ENCODE measurements around the gene CLCN7.
A peak's percentile ranks its signal among the peaks of the same experiment; 100 is the strongest.

CLCN7 gene

DNA sequence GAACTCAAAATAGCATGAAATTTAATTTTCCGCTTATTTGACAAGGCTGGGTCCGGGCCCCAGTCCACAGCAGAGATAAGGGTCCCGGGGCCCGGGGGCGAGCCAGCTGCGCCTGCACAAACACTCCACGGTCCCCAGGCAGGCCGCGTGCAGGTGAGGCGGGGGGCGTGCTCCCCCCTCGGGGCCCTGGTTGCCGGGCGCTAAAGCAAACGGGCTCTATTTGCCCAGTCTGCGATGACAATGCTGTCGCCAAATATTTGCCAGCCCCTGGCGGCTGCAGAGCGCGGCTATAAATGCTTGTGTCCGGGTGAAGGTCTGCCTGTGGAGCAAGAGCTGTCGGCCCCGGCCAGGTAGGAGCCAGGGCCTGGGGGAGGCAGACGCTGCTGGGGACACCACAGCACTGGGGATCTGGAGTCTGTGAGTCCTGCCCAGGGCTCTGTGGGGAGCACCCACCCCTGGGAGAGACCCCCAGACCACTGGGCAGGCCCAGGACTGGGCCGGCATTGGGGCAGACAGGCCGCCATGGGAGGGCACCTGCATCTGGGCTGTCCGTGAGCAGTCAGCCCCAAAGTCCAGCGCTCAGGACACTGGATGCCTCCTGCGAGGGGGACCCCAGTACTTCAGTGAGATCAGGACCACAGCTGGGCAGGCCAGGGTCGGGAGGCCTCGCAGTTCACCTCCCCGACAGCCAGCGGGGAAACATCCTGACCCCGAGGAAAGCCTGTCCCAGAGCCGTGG is 43.9 kb downstream of the CLCN7 start, which contains the start of gene PERCC1:
PERCC1 (plus strand) TSS at position 320 of the 738 bp plus-strand sequence. CDS start 1,516 bp downstream, outside the sequence.
- no peak for DNase-seq (ENCODE audit: low spot score)

DNA sequence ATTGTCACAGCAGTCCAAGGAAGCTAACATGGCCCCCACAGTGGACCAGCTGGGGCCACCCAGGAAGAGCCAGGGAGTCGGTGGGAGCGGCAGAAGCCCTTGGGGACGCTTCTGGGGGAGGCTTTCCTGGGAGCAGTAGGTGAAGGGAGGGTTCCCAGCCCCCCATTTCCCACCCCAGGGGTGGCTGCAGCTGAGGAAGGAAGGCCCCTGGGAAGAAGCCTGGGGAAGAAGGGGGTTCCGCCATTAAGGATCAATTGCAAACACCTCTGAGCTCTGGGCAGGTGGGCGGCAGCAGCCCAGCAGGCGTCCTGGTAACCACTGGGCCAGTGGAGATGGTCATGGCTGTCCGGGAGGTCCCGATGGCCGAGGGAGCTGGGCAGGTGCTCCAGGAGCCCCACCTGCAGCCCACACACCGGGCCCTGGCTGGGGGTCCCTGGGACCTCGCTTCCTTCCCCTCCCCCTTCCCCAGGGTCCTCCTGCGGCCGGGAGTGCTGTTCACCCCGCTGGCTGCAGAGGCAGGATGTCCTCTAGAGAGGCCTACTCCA is 44.5 kb downstream of the CLCN7 start:
- DNase-seq (ENCODE audit: low spot score) = no peak

DNA sequence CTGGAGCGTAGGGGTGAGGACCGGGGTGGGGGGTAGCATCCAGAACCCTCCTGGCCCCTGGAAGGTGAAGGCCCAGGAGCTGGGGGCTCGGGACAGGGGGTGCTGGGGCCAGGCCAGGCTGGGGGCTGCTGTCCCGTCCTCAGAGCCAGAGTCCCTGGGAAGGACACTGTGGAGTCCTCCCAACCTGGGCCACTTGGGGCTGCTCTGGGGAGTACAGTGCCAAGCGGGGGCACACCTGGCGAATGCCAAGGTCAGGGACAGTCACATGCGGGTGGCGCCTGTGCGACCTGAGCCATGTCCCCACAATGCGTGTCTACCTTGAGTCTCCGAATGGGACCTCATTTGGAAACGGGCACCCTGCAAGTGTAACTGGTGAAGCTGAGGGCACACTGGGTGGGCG is 45.2 kb downstream of the CLCN7 start:
- no peak for DNase-seq (ENCODE audit: low spot score)

DNA sequence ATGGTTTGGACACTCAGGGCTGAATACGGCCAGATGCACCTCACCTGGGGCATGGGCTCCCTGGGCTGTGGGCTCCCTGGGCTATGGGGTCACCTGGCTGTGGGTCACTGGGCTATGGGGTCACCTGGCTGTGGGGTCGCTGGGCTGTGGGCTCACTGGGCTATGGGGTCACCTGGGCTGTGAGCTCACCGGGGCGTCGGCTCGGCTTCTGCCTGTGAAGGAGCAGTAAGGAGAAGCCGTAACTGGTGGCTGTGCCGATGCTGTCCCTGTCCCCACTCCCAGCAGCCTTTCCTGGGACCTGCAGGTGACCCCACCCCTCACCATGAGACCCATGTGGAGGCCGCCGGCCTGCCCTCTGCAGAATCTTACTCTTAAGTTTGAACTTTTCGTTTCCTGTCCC is 45.8 kb downstream of the CLCN7 start:
- DNase-seq (ENCODE audit: low spot score) = no peak

DNA sequence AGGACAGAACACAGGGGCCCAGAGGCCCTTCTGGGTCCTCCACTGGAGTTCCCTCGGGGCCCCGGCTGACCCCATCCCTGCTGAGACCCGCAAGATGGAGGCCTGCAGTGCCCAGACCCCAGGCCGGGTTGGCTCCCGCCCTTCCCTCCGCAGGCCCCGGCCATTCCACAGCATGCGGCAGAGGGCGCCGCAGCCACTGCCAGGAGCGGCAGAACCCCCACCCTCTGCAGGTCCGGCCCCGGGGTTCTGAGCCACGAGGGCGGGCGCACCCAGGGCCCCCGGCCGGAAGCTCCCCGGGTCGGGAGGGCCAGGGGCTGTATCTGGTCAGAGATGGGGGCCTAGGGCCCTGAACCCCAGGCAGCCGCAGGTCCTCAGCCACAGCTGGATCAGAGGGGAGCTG is 46.3 kb downstream of the CLCN7 start:
- DNase-seq (ENCODE audit: low spot score) = peak; percentile 29

DNA sequence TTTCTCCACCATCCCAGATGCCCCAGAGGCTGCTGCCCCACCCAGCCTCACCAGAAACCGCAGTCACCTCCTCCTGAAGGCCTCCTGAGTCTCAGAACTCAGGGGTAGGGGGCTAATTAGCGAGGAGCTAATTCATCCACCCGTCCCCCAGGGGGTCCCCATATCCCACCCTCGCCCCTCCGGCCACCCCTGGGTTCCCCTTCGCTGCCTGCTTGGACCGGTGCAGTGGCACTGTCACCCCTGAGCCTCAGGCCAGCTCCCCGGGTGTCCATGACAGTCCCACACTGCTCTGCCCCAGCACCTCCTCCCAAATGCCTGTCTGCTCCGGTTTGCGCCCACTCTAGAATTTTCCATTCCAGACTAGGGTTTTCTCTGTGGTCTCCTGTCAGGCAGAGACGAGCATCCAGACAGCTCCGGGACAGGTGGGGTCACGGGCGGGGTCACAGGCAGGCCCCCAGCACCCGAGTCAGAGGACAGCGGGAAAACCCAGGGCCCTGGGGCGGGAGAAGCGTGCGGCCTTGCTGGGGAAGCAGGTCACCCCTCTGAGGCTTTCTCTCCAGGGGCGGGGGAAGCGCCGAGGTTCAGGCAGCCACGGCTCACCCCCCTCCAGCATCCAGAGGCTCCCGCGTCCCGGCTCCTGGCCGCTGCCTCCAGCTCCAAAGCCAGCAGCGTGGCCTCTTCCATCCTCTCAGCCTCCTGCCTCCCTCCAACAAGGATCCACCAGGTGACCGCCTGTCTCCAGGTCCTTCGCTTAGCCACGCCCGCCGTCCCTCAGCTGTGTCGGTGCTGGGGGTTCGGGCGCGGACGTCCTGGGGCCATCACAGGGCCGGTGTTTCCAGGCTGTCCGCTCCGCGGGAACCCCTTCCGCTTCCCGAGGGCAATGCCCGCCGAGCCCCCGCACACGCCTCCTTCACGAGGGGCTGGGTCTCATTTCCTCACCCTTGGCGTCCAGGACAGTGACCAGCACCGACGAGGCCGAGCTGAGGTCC is 47.1 kb downstream of the CLCN7 start:
- DNase-seq (ENCODE audit: low spot score) = no peak

DNA sequence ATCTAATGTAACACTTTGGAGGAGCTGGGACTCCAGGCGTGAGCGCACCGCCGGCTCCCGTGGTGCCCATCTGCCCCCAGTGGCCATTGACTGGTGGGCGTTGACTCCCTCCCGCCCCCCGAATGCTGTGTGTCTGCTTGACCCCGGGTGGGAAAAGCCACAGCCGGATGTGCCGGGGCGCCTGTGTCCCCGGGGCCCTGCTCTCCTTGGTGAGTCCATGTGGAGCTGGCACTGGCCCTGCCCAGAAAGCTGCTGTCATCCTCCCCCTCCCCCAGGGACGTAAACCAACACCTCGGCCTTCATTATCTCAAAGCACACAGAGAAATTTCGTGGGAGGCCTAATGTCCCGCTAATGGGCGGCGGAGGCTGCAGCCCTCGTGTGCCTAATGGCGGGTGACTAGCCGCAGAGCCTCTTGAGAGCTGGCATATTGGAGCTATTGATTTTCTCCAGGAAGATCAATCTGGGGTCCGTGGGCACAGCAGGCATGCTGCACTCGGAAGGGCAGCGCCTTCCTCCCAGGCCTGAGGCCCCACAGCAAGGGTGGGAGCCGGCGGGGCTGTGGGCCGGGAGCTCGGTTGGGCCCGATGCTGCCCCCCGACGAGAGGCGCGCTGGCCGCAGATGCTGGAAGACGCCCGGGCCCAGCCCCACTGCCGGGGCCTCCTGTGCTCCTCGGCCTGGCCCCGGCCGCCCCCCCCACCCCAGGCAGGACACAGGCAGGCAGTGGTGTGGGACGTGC is 47.9 kb downstream of the CLCN7 start:
- DNase-seq (ENCODE audit: low spot score) = no peak

DNA sequence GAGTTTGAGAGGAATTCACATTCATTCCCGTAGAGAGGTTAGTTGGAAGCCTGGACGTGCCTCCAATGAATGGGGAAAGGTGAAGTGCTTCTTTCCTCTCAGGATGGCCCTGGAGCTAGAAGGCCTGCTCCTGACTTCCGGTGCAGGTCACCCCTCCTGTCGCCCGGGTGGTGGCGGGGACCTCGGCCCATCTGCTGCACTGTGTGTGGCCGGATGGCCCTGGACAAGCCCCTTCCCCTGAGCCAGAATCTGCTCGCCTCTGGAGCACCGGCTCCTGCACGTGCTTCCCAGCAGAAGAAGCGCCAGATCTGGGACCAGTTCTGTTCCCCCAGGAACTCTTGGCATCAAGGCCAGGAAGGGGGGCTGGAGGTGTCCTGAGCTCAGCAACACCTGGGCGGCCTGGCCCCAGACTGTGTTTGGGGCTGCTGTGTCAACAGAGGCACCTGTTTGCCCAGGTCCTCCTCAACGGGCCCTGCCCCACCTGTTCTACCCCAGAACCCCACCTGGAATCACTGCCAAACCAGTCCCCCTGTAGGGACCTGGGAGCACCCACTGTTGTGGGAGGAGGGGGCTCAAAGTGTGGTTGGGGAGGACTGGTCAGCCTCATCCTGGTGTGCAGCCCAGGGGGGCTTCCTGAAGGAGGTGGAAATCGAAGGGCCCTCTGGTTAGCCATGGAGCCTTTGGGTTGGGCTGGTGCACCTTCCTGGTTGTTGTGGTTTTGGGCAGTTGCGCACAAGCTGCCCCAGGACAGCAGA is 49.0 kb downstream of the CLCN7 start:
- DNase-seq (ENCODE audit: low spot score) = no peak

DNA sequence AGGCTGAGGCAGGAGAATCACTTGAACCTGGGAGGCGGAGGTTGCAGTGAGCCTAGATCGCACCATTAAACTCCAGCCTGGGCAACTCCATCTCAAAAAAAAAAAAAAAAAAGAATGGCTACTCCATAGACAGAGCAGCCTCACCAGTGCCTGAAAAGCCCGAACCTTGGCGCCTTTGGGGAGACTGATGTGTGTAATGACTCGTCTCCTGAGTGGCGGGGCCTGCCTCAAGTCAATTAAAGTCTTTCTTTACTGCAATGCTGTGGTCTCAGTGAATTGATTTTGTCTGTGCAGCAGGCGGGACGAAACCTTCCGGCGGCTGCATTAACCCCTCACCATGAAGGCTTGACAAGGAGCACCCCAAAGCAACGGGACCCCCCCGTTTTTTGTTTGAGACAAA is 50.8 kb downstream of the CLCN7 start:
- no peak for DNase-seq (ENCODE audit: low spot score)

DNA sequence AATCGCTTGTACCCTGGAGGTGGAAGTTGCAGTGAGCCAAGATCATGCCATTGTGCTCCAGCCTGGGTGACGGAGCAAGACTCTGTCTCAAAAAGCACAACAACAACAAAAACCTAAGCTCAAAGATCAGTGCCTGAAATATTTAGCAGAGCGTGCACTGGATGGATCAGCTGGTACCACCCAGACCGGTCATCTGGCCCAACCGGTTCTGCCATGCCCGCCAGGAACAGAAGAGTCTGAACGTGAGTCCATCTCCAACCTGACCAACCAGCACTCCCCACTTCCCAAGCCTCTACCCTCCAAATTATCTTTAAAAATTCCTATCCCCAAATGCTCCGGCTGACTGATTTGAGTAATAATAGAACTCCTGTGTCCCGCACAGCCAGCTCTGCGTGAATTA is 52.8 kb downstream of the CLCN7 start:
- no peak for DNase-seq (ENCODE audit: low spot score)

DNA sequence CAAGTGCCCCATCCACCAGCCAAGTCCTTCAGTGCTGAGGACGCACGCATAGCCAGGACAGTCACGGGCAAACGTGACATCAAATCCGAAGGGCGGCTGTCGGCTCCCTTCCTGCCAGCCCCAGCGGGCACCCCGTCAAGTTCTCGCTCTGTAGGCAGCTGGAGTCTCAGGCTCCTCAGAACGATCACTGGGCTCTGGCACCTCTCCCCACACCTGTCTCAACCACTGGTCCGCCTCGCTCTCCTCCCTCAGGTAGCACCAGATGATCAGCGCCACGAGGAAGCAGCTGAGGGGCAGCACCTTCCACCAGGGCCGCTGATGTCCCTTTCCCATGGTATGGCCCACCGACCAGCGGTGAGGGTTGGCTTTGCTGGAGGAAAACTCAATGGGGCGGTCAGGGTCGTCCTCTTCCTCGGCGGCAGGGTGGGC is 54.7 kb downstream of the CLCN7 start:
- no peak for DNase-seq (ENCODE audit: low spot score)

DNA sequence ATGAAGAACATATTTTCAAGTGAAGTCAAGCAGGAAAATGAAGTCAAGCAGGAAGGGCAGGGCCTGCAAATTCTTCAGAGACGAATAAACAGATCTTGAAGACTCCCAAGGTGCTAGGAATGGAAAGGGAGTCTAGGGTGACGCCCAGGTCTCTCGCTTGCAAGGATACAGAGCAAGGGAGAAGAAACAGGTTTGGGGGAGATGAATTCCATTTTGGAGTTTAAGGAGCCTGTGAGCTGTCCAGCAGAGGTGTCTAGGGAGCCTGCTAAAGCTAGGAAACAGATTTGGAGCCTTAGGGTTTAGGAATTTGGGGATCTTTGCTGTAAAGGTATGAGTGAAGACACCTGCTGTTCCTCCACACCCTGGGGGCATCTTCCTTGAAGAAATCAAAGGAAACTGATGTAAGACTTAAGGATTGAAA is 58.3 kb downstream of the CLCN7 start:
- DNase-seq (ENCODE audit: low spot score) = no peak

DNA sequence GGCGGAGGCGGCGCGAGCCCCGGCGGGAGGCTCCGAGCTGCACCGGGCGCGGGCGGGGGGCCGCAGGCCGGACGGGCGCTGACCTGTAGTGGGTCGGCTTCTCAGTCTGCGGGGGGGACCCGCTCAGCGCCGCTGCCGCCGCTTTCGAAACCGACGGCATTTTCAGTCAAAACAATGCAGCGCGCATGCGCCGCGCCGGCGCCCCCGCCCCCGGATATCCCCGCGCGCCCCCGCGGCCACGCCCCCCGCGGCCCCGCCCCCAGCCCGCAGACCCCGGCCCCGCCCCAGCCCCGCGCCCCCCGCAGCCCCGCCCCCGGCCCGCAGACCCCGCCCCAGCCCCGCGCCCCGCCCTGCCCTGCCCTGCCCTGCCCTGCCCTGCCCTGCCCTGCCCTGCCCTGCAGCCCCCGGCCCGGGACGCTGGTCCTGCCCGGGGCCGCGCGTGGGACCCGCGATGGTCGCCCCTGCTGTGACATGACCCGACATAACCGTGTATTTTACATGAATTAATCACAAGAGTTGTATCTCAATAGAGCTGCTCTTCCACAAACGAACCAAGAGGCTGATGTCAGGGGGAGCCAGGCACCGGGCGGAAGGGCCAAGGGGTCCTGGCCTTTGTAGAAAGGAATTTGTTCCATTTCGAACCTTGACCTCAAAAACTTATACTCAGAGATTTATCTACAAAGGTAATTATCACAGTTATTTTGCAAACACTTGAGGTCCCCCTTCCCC is 60.1 kb downstream of the CLCN7 start, which contains the start of gene UNKL:
UNKL (minus strand) TSS at position 173 of the 729 bp plus-strand sequence; CDS start at position 160, 13 bp downstream.
- peak; percentile 92 for DNase-seq (ENCODE audit: low spot score)

DNA sequence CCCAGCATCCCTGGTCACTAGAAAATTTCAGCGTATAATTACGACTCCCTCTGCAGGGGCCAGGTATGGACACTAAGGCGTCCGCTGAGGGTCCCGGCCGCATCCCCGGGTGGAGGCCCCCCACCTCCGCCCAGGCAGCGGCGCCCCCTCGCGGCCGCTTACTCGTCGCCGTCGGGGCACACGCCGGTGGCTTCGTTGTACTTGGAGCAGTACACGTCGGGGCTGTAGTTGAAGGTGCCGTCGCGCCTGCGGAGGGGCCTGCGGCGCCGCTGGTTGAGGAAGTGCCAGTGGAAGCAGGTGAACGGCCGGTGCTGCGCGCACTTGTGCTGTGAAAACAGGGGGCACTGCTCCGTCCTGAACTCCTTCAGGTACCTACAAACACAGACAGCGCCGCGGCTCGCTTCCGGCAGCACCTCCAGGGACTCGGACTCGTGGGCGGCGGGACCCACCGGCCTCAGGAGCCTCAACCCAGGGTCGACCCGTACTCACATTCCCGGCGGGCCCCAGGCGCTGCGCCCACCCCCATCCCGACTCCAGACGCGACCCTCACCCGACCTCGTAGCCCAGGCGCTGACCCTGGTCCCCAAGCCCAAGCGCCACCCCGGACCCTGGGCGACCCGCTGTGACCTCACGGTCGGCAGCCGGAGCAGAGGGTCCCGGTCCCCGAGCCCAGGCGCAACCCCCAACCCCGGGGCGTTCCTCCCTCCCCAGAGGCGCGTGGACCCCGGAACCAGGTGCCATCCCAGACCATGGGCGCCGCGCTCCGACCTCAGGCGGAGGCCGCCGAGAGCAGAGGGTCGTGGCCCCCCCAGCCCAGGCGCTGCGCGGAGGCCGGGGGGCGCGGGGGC is 60.9 kb downstream of the CLCN7 start:
- DNase-seq (ENCODE audit: low spot score) = peak; percentile 59

DNA sequence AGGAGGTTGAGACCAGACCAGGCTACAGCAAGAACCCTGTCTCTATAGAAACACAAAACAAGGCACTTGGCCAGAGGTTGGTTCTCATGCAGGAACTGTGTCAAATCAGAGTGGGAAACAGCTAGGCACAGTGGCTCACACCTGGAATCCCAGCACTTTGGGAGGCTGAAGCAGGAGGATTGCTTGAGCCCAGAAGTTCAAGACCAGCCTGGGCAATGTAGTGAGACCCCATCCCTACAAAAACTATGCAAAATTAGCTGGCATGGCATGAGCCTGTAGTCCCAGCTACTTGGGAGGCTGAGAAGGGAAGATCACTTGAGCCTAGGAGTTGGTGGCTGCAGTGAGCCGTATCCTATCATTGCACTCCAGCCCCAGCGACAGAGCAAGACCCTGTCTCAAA is 62.0 kb downstream of the CLCN7 start:
- DNase-seq (ENCODE audit: low spot score) = no peak

DNA sequence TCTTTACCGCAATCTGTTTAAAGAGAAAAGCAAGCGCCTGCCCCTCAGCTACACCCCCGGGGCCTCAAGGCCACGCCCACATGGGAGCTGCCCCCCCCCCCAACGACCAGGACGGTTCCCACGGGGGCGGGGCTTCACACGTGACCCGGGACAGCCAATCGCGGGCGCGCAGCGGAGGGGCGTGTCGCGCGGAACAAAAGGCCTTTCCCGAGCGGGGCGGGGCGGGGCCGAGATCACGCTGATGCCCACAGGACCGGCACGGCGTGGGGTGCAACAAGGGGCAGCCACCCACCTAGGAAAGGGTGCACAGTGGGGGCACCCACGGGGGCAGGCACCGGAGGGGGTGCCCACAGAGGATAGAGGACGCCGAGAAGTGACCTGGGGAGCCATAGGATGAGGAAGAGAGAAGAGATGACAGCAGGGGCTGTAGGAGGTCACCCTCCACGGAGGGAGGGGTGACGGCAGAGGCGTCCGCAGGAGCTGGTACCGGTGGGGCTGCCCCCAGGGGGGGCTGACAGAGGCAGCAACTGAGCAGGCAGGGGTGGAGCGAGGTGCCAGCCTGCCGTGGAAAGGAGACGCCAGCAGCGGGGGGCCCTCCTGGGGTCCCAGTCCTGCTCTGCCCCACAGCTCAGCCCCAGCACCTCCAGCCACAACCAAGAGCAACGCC is 66.5 kb downstream of the CLCN7 start:
- peak; percentile 98 for DNase-seq (ENCODE audit: low spot score)

DNA sequence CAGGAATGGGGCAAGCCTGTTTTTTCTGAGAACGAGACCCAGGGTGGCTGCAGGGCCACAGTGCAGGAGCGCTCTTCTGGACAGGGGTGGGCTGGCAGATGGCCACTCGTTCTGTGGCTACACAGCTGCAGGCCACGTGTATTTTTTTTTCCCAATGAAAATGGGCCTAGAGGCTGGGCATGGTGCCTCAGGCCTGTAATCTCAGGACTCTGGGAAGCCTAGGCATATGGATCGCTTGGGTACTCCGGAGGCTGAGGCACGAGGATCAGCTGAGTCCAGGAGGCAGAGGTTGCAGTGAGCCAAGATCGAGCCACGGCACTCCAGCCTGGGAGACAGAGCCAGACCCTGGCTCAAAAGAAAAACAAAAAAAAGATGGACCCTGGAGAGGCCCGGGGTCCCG is 67.1 kb downstream of the CLCN7 start:
- peak; percentile 55 for DNase-seq (ENCODE audit: low spot score)

DNA sequence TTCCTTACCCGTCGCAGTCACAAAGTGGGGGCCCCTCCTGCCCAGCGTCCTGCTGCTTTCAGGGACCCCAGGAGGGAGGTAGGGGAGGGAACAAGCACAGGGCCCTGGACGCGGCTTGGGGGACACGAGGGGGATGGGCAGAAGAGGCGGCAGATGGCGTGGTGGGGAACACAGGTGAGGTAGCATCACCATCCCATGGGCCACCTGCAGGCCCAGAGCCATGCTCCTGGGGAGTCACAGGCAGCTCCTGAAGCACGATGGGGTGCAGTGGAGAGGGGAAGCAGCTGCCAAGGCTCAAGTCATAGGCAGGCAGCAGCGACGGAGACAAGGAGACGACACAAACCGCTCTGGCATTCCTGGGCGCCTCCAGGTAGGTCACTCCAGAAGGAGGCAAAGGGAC is 71.1 kb downstream of the CLCN7 start:
- no peak for DNase-seq (ENCODE audit: low spot score)

DNA sequence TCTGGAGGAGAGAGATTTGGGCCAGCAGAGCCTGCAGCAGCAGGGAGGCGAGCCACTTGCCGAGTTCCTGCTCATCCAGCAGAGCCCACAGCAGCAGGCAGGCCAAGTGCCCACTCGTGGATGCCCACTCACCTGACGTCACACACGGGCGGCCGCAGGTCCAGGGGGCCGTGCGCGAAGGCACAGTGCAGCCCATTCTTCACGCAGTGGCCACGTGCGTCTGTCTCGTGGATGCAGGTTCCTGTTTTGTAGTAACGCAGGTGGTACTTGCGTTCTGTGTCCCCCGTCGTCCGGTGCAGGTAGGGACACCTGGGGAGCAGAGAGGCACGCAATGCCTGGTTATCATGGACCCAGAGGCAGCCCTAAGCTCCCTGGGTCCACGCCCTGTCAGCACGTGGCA is 71.8 kb downstream of the CLCN7 start:
- DNase-seq (ENCODE audit: low spot score) = no peak
